Measurements from ENCODE around the gene APCDD1. TPM values are rescaled to one million over a fixed set of nuclear protein-coding genes. Genes with fewer than 3 reads are reported as not detected.

The APCDD1 gene
- total and polyA plus RNA-seq, 8 donors, result 27.6 to 168 (median 136) TPM

DNA sequence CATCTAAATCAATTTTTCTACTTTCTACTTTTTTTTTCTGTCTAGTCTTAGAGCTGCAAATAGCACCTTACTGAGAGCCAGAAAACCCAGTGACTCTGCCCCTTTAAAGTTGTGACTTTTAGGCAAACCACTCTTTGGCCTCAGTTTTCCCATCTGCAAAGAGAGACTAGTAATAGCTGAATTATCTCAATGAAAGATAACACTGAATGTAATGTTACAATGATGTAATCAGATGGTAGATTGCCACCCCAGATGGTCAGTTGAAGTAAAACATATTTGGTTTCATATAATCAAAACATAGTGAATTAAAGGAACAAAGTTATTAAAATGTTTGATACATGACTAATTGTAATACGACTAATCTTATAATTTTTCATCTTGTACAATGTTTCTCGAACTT is 5.0 kb upstream of the APCDD1 start:
- intact Hi-C loops (cut with DNase I), result no loop called here
- Histone ChIP-seq H3K27ac (no peak overlapping the region), H3K36me3 (no peaks in the 10 kb centered on the region), H3K4me3 (no peak overlapping the region), H3K4me1 (peaks cover 0 to 8% of the 10 kb centered on the region in 2 donors), H3K27me3 (peaks cover 0 to 19% of the 10 kb centered on the region in 2 donors), H3K9me3 (no peaks in the 10 kb centered on the region)
- no peak for DNase-seq
- TF ChIP-seq, protein P1, sequence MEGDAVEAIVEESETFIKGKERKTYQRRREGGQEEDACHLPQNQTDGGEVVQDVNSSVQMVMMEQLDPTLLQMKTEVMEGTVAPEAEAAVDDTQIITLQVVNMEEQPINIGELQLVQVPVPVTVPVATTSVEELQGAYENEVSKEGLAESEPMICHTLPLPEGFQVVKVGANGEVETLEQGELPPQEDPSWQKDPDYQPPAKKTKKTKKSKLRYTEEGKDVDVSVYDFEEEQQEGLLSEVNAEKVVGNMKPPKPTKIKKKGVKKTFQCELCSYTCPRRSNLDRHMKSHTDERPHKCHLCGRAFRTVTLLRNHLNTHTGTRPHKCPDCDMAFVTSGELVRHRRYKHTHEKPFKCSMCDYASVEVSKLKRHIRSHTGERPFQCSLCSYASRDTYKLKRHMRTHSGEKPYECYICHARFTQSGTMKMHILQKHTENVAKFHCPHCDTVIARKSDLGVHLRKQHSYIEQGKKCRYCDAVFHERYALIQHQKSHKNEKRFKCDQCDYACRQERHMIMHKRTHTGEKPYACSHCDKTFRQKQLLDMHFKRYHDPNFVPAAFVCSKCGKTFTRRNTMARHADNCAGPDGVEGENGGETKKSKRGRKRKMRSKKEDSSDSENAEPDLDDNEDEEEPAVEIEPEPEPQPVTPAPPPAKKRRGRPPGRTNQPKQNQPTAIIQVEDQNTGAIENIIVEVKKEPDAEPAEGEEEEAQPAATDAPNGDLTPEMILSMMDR (IDR thresholded peaks at IDR 0.05), result no peak
- ATAC-seq, result no peak

DNA sequence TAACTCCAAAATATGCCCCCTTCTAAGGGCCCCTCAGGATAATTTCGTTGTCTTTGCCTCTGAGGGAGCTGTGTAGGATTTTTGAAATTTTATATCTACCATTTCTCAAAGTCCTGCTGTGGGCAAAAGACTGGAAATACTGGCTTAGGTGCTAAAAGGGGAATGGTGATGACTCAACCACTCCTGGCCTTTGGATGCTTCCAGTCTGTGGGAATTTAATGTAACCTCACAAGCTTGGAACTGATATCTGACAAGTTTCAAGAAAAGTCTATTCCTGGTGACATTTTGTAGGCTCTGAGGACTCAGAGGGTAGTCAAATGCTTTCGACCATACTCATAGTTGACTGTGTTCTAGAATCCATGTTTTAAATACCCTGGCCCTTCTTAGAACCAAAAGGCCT is 3.4 kb upstream of the APCDD1 start:
- Histone ChIP-seq H3K4me3 (no peak overlapping the region), H3K27ac (no peak overlapping the region), H3K36me3 (no peaks in the 10 kb centered on the region), H3K9me3 (no peaks in the 10 kb centered on the region), H3K27me3 (peaks cover 0 to 34% of the 10 kb centered on the region in 2 donors), H3K4me1 (peaks cover 3 to 18% of the 10 kb centered on the region in 2 donors)
- intact Hi-C loops (cut with DNase I), result no loop called here
- DNase-seq (no peak), ATAC-seq (no peak)
- TF ChIP-seq, protein P1 (IDR thresholded peaks at IDR 0.05), result no peak

DNA sequence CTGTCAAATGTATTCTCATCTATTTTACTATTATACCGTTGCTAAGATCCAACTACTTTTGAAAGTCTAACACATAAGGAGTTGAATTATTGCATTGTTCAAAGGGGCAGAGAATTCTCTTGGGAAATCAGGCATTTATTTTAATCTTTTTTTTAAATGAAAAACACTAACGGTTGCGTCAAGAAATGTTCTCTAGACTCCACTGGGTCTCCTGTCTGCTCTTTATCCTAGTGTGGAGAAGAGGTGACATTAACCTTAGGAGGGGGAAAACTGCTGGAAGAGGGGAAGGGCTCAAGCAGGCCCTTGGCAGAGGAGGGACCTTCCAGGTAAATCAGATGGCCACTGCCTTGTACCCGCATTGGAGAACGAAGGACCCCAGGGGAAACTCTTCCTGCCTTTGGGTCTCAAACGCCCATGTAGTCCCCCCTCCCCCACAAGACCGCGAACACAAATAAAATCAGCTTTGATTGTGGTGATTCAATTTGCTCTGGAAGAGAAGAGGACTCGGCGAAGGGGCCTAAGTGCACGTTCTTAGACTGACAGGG is 1.1 kb upstream of the APCDD1 start:
- no peak for ATAC-seq
- TF ChIP-seq, protein P1 (IDR thresholded peaks at IDR 0.05), result no peak
- Histone ChIP-seq H3K27ac (peak overlapping the region; percentile 70 to 77), H3K36me3 (no peaks in the 10 kb centered on the region), H3K4me1 (peaks cover 14 to 24% of the 10 kb centered on the region in 2 donors), H3K27me3 (peaks cover 0 to 53% of the 10 kb centered on the region in 2 donors), H3K9me3 (no peaks in the 10 kb centered on the region), H3K4me3 (no peak overlapping the region)
- intact Hi-C loops (cut with DNase I), result no loop called here
- no peak for DNase-seq

DNA sequence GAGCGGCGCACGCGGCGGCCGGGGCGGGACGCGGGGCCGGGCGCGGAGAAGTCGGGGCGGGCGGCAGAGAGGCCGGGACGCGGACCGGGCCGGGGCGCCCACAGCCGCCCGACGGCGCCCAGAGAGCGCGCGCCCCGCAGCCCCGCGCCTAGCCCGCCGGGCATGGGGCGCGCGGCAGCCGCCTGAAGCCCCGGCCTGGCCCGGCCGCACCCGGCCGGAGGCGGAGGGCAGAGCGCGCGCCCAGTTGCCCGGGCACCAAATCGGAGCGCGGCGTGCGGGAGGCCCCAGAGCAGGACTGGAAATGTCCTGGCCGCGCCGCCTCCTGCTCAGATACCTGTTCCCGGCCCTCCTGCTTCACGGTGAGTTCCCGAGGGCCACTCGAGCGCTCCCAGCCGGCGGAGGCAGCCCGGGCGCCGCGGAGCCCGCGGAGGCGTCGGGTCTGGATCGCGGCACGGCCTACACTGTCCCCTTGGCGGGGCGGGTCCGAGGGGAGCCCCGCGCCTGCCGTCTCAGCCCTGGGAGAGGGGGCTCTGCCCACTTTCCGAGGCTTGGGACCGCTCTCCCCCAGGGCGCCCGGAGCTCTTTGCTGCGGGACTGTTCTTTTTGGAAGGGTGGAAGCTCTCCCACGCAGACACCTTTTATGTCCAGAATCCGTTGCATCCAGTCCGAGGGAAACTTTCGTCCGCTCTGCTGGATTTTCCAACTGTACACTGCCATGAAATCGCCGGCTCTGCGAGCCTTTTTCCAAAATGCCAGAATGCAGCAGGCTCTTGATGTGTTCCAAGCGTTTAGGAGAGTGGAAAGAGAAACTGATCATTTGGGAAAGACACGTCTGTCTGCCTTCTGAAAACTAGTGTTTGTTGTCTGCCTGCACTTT is 484 bp downstream of the APCDD1 start:
- Histone ChIP-seq H3K27ac (peak overlapping the region; percentile 73 to 83), H3K27me3 (peaks cover 0 to 56% of the 10 kb centered on the region in 2 donors), H3K4me1 (peaks cover 14 to 24% of the 10 kb centered on the region in 2 donors), H3K36me3 (no peaks in the 10 kb centered on the region), H3K9me3 (no peaks in the 10 kb centered on the region), H3K4me3 (peak overlapping the region; percentile 48 to 60)
- intact Hi-C loops (cut with DNase I), result no loop called here
- TF ChIP-seq, protein P1 (IDR thresholded peaks at IDR 0.05), result no peak
- ATAC-seq (peak; percentile 45), DNase-seq (peak in 2 of 4 donors; percentile 49 to 84)

DNA sequence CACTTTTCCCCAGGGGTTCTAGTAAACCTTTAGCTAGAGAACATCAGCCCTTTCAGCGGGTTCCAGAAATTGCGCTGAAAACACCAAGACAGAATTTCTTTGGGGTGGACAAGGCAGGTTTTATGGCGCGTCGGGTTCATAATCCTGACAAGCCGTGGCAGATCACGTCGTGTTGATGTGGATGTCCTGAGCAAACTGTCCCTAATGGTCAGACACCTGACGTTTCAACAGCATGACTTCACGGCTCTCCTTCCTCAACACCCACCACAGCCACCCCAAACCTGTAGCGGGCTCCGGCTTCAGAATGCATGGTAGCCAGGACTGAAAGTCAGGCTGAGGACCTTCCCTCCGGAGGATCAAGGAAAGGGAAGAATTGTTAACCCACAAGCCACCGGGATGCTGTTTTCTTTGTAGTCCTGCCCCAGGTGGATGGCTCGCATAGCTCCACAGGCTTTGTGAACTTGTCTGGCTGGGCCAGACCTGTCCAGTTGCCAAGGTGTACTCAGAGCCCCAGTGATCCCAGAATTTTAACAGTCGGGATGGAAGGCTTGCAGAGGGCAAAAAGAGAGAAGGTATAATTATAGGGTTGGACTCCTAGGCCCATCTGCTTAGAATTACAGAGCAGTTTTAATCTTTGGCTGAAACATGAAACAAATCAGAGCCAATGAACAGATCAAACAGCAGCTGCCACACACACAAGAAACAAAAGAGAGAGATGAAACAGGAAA is 1.5 kb downstream of the APCDD1 start:
- peak overlapping the region; percentile 48 to 60 for H3K4me3 ChIP-seq
- DNase-seq (no peak), ATAC-seq (no peak)
- TF ChIP-seq, protein P1 (IDR thresholded peaks at IDR 0.05), result no peak
- H3K36me3 ChIP-seq, result no peaks in the 10 kb centered on the region
- peaks cover 0 to 56% of the 10 kb centered on the region in 2 donors for H3K27me3 ChIP-seq
- no peaks in the 10 kb centered on the region for H3K9me3 ChIP-seq
- intact Hi-C loops (cut with DNase I), result no loop called here
- peak overlapping the region; percentile 73 to 83 for H3K27ac ChIP-seq
- peaks cover 14 to 24% of the 10 kb centered on the region in 2 donors for H3K4me1 ChIP-seq
